GM18526 (cell line): ENCODE data around the gene RBPJL.

ENCODE experiments used
- POLR2A ChIP-seq: IDR thresholded peaks from 3 replicates; pipeline ENCODE4 v1.6.1; 2011; ENCODE audit not compliant: insufficient read length; ENCODE audit errors: extremely low read depth

Gene RBPJL

DNA sequence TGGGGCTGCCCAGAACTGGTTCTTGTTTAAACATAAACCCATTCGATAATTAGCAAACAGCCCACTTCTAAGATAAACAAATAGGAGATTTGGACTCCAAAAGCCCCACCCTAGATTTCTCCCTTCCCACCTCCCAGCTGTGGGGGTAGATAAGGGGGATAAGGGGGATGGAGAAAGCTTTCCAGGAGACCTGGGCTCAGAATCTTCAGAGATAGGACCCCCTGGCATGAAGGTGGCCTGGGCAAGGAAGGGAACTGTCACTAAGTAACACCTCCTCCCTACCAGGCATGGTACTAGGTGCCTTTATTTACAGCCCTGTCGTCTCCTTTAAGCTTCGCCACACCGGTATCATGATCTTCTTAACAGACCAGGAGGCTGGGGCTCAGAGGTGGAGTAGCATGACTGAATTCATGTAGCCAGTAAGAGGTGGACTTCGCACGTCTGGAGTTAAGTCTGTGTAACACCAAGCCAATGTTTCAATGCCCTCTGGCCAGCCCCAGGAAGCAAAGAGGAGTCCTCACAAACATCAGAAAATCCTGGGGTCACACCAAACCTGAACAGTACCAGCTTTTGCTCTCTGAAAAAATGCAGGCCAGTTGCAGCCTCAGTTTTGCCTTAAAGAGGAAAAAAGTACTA is 37.0 kb downstream of the RBPJL start:
- TF ChIP-seq POLR2A = no peak

DNA sequence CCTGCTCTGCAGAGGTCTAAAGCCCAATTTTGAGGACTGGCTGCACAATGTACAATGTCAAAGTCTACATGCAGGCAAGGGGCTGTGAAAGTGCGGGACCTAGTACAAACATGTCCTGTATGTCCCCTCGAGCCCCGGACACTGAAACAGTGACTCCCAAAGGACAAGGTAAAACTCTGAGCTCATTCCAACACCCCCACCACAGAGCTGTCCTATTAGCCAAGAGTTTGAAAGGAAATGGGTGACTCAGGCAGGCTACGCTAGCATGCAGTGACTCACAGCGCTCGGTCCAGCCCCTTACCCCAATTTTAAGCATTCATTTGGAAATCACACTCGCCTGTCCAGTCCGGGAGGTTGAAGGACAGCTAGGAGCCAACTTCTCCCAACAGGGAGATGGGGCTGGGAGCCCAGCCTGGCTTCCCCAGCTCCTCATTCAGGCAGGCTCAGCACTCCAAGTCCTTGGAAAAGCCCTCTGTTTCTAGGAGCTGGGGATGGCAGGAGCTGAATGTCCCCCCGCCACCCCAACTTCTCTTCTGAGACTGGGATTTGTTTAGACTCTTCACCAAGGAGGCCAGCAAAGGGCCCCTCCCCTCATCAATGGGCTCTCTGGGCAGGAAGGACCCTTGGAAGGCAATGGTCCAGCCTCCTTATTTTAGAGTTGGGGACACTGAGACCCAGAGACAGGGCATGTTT is 37.7 kb downstream of the RBPJL start:
- no peak for TF ChIP-seq POLR2A

DNA sequence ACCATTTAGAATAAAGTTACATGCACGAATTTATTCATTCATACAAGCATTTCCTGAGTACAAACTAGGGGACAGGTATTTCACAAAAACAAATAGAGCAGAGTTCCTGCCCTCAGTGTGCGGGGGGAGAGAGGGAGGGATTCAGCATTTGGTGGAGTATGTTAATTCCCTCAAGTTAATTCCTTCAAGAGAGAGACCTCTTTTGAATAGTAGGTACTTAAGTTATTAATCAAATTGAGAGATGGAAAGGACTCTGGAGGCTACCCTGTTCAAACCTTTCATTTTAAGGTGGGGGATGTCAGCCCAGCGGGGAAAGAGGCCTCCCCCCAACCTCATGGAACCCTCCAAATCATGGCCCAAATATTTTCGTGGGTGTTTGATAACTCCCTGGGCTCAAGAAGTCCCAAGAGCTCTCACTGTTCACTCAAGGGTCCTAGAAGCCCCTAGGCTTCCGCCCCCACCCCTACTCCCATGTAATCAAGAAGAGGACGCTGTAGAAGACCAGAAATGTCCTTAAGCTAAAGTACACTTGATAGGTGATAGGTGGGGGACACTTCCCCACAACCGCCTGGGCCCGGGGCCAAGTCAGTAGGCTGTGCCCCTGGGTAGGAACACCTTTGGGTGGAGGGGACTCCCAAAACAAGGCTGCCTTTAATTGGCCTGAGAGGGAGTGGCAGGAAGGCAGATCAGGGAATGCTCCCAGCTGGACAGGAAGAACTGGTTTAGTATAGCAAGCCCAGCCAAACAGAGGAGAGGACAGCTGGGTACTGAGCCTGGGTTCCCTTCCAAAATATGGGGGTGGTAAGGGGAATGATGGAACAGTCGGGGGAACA is 38.7 kb downstream of the RBPJL start:
- TF ChIP-seq POLR2A = no peak

DNA sequence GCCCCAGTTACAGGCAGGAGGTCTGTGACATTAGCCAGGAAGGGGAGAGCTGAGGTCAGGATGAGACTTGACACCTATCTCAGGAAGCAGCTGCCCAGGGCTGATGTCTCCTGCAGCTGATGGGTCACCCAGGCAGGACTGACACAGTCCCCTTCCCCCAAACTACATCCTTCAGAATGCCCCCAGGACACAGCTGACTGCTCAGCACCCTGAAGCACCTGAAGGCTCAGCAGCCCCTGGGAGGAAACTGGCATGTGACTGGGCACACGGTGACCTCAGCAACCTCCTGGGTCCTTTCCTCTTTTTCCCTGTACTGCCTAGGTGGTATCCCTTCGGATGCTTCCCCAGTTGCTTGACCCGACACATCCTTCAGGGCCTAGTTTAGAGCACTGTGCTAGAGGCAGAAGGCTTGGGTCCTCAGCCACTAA is 39.7 kb downstream of the RBPJL start:
- TF ChIP-seq POLR2A = no peak

DNA sequence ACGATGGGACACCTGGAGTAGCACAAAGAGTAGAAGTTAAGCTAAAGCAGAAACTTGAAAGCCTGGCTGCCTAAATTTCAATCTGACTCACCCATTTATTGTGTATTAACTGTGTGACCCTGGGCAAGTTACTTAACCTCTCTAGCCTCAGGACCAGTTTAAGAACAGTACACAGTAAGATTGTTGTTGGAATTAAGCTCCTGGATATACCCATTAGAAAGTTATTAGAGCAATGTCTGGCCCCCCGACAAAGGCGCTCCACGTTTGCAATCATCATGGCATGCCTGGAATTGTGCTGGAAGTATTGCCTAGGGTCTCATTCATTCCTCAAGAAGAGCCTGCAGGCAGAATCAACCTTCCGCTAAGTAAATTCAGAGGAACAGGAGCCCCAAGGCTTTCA is 40.2 kb downstream of the RBPJL start:
- no peak for TF ChIP-seq POLR2A

DNA sequence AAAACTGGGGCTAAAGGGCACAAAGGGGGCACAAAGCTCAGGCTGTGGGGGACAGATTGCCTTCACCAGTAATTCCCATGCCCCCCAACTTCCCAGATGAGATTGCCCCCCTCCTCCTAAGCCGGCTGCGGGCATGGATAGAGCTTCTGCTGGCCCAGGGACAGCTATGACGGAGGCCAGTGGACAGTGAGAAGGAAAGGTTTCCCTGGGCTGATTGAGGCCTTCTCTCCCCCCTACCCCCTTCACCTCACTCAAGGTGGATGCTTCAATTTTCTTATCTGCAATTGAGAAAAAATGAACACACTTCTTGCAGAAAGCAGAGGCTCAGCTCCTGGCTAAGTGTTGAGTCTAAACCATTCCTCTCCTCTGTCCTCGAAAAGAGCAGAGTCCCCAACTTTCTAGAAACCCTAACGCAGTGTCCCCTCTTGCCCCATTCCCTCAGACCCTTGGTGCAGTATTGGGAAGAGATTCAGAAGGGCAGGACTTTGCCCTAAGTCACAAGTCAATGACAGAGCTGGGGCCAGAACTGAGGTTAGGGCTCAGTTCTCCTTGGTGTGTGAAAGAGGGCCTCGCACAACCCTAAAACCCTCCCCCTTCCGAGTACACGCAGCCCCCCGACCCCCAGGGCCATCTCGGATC is 40.8 kb downstream of the RBPJL start:
- no peak for TF ChIP-seq POLR2A

DNA sequence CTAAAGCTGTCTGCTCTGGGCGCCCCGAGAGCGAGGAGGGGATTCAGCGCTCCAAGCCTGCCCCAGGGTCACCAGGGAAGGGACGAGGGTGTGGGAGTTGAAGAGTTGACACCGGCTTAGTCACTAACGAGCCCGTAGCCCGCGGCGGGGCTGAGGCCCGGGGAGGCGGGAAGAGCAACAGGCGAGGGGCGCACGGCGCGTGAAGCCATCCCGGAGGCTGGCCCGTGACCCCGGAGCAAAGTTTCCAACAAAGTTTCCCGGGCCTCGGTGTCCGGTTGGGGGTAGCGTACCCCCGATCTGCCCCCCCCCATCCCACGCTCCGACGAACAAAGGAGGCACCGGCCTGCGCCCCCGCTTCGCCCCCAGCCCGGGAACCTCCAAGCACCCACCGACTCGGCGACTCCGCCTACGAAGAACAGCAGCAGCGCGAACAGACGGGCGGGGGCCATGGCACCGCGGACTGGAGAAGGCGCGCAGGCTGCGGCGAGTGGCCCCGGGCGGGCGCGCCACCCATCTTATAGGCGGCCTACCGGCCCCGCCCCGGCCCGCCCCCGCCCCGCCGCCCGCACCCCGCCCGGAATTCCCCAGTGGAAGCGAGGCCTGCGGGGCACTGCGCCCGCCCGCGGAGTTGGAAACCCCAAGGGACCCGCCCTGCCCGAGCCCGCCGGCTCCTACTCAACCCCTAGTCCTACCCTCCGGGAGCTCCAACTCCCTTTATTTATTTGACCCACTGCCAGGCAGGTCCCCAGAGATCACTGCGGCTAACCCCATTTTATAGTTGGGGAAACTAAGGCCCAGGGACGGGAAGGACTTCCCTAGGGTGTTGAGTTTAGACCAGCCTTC is 41.5 kb downstream of the RBPJL start, which contains the start of gene SDC4:
SDC4 (minus strand) TSS at position 489 of the 843 bp plus-strand sequence; CDS start at position 449, 40 bp downstream.
- peak; percentile 74 for TF ChIP-seq POLR2A

DNA sequence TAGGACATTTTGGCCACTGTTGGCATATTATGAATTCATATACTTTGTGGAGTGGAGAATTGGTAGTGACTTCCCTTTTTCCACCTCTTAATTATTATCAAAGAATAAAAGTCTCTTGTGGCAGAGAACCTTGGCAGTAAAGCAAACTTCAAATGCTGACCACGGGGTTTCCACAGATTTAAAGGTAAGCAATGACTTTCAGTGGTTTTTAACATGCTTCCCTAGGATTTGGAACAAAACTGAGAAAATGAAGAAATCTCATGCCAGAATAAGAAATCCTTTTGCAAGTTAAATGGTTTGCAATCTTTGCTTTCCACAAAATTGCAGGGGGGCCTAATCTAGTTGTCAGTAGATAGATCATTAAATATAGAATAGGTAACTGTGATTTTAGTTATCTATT is 43.6 kb downstream of the RBPJL start:
- TF ChIP-seq POLR2A = no peak

DNA sequence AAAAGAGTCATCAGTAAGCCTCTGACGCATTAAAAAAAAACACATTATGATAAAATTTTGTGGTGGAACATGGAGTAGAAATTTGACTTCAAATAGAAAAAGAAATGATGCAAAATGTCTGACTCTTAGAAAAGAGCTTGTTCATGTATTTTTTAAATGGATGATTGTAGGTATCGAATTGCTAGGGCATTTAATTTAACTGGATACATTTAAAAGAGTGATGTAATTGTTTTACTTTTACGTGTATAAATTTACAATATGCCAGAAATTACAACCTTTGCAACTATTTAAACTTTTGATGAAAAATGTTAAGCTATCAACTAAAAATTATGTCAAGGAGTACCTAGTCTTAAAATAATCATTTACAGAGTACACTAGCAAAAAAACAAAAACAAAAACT is 46.1 kb downstream of the RBPJL start:
- TF ChIP-seq POLR2A = no peak

DNA sequence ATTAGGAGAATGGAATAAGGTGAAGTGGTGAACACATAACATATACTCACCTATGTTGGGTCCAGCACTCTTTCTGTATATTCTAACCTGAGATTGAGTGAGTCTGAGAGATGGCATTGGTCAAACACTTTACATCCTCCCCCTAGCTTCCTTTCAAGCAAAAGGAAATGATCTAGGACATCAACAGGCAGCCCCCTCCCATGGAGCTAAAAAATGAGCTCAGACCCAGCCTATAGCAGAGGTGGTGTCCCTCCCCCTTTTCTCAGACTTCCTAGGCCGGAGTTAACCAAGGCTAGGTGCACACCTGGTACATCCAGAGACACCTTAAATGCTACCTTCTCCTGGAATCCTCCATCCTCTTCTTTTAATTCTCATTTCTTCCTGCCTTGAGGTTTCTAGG is 47.1 kb downstream of the RBPJL start:
- no peak for TF ChIP-seq POLR2A

- no peak for TF ChIP-seq POLR2A
Observed at GRCh38 chr20:45354423-45355208, 48.0 kb downstream of the RBPJL start.

GRCh38 chr20:45355209-45356084 is 48.8 kb downstream of the RBPJL start:
- TF ChIP-seq POLR2A = no peak
